PFSK-1 (cell line): Measurements from ENCODE around the gene DHRS2.

Source experiments
- FOXP2 ChIP-seq: optimal IDR thresholded peaks from 2 replicates; pipeline ENCODE3; 2011; ENCODE audit warnings: borderline replicate concordance, control low read depth, inconsistent platforms; ENCODE audit not compliant: insufficient read depth; ENCODE audit errors: extremely low read length, extremely low read depth
- POLR2AphosphoS5 ChIP-seq: IDR thresholded peaks from 2 replicates; pipeline ENCODE4 v1.6.1; 2012; ENCODE audit warnings: low read depth, mild to moderate bottlenecking, control low read depth, low read length, moderate library complexity
- SIN3A ChIP-seq: IDR thresholded peaks from 2 replicates; pipeline ENCODE4 v1.6.1; 2012; ENCODE audit warnings: mild to moderate bottlenecking, low read length, moderate library complexity, borderline replicate concordance; ENCODE audit not compliant: insufficient read depth
- TAF1 ChIP-seq: IDR thresholded peaks from 2 replicates; pipeline ENCODE4 v1.6.1; 2012; ENCODE audit warnings: low read length, control low read depth, borderline replicate concordance; ENCODE audit not compliant: insufficient read depth
- TF ChIP-seq, protein P1 (sequence below), 2 experiments: IDR thresholded peaks; 2 replicates each; pipeline versions ENCODE4 v1.6.1 to v1.8.0; 2011 to 2012; ENCODE audit warnings: low read depth in 2 of 2, low read length in 2 of 2, control low read depth in 1 of 2, inconsistent platforms in 1 of 2, mild to moderate bottlenecking in 1 of 2, moderate library complexity in 1 of 2; ENCODE audit not compliant: insufficient read depth in 1 of 2

DNA sequence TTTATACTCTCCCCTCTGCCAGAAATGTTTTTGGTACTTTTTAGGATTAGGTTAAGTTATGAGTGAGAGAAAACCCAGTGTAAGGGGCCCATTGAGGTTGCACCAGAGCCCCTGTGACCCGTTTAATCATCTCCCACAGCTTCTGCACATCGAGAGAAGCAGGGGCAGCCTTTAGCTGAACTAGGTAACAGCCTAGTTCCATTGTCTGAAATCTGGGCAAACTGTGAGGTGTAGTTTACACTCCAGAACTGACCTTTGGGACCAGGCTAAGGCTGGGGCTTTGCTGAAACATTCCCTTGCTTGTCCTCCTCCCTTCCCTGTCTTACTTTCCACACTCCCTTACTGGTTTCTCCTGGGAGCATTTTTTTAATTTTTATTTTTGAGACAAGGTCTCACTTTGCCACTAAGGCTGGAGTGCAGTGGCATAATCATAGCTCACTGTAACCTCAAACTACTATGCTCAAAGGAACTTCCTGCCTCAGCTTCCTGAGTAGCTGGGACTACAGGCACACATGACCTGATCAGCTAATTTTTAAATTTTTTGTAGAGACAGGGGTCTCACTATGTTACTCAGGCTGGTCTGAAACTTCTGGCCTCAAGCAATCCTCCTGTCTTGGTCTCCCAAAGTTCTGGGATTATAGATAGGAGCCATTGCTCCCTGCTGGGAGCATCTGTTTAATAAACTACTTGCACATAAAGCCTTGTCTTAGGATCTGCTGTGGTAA lies 25.9 kb upstream of the DHRS2 start:
- TF ChIP-seq POLR2AphosphoS5 (no peak), SIN3A (no peak), TAF1 (no peak), FOXP2 (no peak)
- TF ChIP-seq, protein P1, sequence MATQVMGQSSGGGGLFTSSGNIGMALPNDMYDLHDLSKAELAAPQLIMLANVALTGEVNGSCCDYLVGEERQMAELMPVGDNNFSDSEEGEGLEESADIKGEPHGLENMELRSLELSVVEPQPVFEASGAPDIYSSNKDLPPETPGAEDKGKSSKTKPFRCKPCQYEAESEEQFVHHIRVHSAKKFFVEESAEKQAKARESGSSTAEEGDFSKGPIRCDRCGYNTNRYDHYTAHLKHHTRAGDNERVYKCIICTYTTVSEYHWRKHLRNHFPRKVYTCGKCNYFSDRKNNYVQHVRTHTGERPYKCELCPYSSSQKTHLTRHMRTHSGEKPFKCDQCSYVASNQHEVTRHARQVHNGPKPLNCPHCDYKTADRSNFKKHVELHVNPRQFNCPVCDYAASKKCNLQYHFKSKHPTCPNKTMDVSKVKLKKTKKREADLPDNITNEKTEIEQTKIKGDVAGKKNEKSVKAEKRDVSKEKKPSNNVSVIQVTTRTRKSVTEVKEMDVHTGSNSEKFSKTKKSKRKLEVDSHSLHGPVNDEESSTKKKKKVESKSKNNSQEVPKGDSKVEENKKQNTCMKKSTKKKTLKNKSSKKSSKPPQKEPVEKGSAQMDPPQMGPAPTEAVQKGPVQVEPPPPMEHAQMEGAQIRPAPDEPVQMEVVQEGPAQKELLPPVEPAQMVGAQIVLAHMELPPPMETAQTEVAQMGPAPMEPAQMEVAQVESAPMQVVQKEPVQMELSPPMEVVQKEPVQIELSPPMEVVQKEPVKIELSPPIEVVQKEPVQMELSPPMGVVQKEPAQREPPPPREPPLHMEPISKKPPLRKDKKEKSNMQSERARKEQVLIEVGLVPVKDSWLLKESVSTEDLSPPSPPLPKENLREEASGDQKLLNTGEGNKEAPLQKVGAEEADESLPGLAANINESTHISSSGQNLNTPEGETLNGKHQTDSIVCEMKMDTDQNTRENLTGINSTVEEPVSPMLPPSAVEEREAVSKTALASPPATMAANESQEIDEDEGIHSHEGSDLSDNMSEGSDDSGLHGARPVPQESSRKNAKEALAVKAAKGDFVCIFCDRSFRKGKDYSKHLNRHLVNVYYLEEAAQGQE (IDR thresholded peaks at IDR 0.05; ENCODE audit: insufficient read depth in 1 of 2, low read depth in 2 of 2, low read length in 2 of 2) = no peak
